Measurements from ENCODE around the gene HEYL. TPM values are rescaled to one million over a fixed set of nuclear protein-coding genes. Genes with fewer than 3 reads are reported as not detected.

Gene HEYL
- total RNA-seq, 1 donor from 2014 or later, result 4.9 TPM

- Mint-ChIP-seq H3K36me3 (ENCODE audit: low read depth) (no peaks in the 10 kb centered on the region), H3K4me3 (no peak overlapping the region), H3K4me1 (no peaks in the 10 kb centered on the region), H3K9me3 (no peaks in the 10 kb centered on the region), H3K27ac (ENCODE audit: unreplicated experiment) (no peak overlapping the region), H3K27me3 (ENCODE audit: low read depth) (no peaks in the 10 kb centered on the region)
- no peak for DNase-seq (ENCODE audit: low read depth, low spot score)
- TF ChIP-seq, protein P1, sequence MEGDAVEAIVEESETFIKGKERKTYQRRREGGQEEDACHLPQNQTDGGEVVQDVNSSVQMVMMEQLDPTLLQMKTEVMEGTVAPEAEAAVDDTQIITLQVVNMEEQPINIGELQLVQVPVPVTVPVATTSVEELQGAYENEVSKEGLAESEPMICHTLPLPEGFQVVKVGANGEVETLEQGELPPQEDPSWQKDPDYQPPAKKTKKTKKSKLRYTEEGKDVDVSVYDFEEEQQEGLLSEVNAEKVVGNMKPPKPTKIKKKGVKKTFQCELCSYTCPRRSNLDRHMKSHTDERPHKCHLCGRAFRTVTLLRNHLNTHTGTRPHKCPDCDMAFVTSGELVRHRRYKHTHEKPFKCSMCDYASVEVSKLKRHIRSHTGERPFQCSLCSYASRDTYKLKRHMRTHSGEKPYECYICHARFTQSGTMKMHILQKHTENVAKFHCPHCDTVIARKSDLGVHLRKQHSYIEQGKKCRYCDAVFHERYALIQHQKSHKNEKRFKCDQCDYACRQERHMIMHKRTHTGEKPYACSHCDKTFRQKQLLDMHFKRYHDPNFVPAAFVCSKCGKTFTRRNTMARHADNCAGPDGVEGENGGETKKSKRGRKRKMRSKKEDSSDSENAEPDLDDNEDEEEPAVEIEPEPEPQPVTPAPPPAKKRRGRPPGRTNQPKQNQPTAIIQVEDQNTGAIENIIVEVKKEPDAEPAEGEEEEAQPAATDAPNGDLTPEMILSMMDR (conservative IDR thresholded peaks at IDR 0.05), result no peak
Observed at GRCh38 chr1:39622427-39622826, 17.0 kb downstream of the HEYL start.

GRCh38 chr1:39620659-39621165, 18.7 kb downstream of the HEYL start:
- Mint-ChIP-seq H3K36me3 (ENCODE audit: low read depth) (no peaks in the 10 kb centered on the region), H3K27me3 (ENCODE audit: low read depth) (no peaks in the 10 kb centered on the region), H3K4me3 (no peak overlapping the region), H3K4me1 (no peaks in the 10 kb centered on the region), H3K9me3 (no peaks in the 10 kb centered on the region), H3K27ac (ENCODE audit: unreplicated experiment) (no peak overlapping the region)
- TF ChIP-seq, protein P1 (conservative IDR thresholded peaks at IDR 0.05), result no peak
- no peak for DNase-seq (ENCODE audit: low read depth, low spot score)

DNA sequence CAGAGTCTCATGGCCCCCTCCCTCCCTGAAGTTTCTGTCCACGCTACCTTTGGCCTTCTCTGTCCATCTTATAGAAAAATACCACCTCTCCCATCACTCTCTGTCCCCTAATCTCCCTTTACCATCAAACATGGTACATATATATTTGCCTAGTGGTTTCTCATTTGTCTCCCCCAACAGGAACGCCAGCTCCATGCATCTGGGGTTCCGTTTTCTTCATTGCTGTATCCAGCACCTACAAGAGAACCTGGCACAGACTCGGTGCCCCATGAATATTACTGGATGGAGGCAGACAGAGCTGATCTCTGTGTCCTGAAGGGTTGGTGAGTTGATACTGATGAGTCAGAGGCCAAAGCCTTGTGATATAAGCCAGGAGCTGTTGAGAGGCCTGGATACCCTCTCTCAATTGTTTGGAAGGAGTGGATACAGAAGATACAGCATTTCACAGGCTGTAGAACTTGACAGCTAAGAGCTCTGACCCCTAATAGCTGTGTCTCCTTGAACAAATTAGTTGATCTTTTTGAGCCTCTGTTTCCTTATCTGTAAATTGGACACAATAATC, 21.9 kb downstream of the HEYL start:
- Mint-ChIP-seq H3K9me3 (no peaks in the 10 kb centered on the region), H3K4me3 (no peak overlapping the region), H3K36me3 (ENCODE audit: low read depth) (no peaks in the 10 kb centered on the region), H3K27ac (ENCODE audit: unreplicated experiment) (no peak overlapping the region), H3K4me1 (peaks cover 4% of the 10 kb centered on the region), H3K27me3 (ENCODE audit: low read depth) (no peaks in the 10 kb centered on the region)
- no peak for DNase-seq (ENCODE audit: low read depth, low spot score)
- TF ChIP-seq, protein P1 (conservative IDR thresholded peaks at IDR 0.05), result no peak

GRCh38 chr1:39615086-39615673, 24.3 kb downstream of the HEYL start:
- H3K4me1 Mint-ChIP-seq, result peaks cover 4% of the 10 kb centered on the region
- H3K27ac Mint-ChIP-seq (ENCODE audit: unreplicated experiment), result peak overlapping the region; percentile 88
- H3K36me3 Mint-ChIP-seq (ENCODE audit: low read depth), result no peaks in the 10 kb centered on the region
- H3K9me3 Mint-ChIP-seq, result no peaks in the 10 kb centered on the region
- TF ChIP-seq, protein P1 (conservative IDR thresholded peaks at IDR 0.05), result no peak
- no peaks in the 10 kb centered on the region for H3K27me3 Mint-ChIP-seq (ENCODE audit: low read depth)
- no peak overlapping the region for H3K4me3 Mint-ChIP-seq
- no peak for DNase-seq (ENCODE audit: low read depth, low spot score)

- DNase-seq (ENCODE audit: low read depth, low spot score), result no peak
- H3K27ac Mint-ChIP-seq (ENCODE audit: unreplicated experiment), result no peak overlapping the region
- peaks cover 8% of the 10 kb centered on the region for H3K4me1 Mint-ChIP-seq
- TF ChIP-seq, protein P1 (conservative IDR thresholded peaks at IDR 0.05), result no peak
- no peaks in the 10 kb centered on the region for H3K9me3 Mint-ChIP-seq
- no peaks in the 10 kb centered on the region for H3K36me3 Mint-ChIP-seq (ENCODE audit: low read depth)
- no peak overlapping the region for H3K4me3 Mint-ChIP-seq
- H3K27me3 Mint-ChIP-seq (ENCODE audit: low read depth), result peaks cover 1% of the 10 kb centered on the region
Observed at GRCh38 chr1:39614488-39614887, 25.0 kb downstream of the HEYL start.

Measured in neural crest cell (in vitro differentiated cells).